Left cardiac atrium (tissue), 4 donors: ENCODE data around the gene PRUNE2. TPM values are rescaled to one million over a fixed set of nuclear protein-coding genes. Genes with fewer than 3 reads are reported as not detected.

Experiments
- ATAC-seq, 2 donors: fragments of 200-7000 bp; cut with Tn5 transposase; one replicate each; pipeline ENCODE4 v1.9.1; 2020; ENCODE audit warnings: mild to moderate bottlenecking in 2 of 2, moderate library complexity in 2 of 2
- DNase-seq: peaks from one replicate; pipeline ENCODE4 v3.0.0-alpha.2; 2020
- intact Hi-C, 2 donors: fragments of 100-400 bp; cut with DNase I; formaldehyde crosslinking; loops; one replicate each; pipeline versions ENCODE4 v1.14.1 to v1.15.1; 2022 to 2023
- total RNA-seq, 2 donors: library from RNA; stranded (reverse); fragmentation: NEBNext Ultra II Directional; extraction: Animal tissue kit (Norgen Biotek cat#: 25700); gene quantifications; one replicate each; pipeline ENCODE4 v1.2.1, GENCODE V29; 2021
- donor health status: DM: no; HTN: yes; CAD: no.
- donor health status: DM: no; HTN: yes; CAD: no; lungs with severe emphysema.
- donor health status: DM: yes; HTN: yes; CAD: no.
- donor health status: Dilated cardiomyopathy.

The PRUNE2 gene
- total RNA-seq, 2 donors from 2014 or later: 33.1 to 37.5 TPM

DNA sequence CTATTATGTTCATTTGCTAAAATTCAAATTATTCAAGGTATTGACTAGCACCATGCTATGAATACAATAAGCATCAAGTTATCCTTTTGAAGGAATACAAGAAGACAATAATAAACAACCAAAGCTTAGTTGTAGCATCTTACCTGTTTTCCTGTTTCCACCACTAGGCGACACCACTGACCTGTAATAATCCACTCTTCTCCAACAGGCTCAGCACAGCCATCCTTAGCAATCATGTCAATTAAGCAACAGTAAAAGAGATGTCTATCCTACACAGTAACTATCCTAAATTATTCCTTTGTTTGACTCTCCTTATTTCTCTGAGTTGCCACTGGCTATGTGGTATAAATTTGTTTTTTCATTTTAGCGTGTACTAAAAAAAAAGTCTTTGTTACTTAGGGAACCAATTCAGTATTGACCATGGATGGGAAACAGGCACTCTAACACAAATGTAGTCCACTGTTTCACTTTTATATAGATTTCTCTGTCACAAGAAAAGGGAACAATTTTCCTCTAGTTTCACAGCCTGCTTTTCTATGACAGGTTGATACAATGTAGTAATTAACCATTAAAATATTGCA lies 95.4 kb downstream of the PRUNE2 start:
- ATAC-seq (peak in 1 of 2 donors; percentile 86), DNase-seq (peak; percentile 29)
- intact Hi-C loops: loop anchor here in 1 of 2 donors (5.0 kb wide), 1 partner anchor 342 kb away; no protein-coding TSS in a partner anchor

DNA sequence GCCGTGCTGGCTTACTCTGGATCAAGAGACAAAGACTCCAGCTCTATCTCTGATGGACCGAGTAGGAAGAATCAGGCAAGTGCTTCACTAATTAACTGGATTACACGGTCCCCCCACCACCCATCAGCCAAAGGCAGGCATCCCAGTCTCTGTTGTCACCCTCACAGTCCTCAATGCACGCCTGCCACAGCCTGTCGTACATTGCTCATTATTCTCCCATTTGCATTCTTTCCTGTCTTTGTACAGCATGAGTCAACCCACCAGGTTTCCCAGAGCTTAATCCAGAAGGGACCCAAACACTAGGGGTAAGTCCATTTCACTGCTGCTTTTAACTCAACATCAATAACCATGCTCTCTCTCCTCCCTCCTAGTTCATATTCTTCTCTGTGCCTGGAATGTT lies 97.3 kb downstream of the PRUNE2 start:
- DNase-seq: no peak
- ATAC-seq: no peak
- intact Hi-C loops: no loop called here

DNA sequence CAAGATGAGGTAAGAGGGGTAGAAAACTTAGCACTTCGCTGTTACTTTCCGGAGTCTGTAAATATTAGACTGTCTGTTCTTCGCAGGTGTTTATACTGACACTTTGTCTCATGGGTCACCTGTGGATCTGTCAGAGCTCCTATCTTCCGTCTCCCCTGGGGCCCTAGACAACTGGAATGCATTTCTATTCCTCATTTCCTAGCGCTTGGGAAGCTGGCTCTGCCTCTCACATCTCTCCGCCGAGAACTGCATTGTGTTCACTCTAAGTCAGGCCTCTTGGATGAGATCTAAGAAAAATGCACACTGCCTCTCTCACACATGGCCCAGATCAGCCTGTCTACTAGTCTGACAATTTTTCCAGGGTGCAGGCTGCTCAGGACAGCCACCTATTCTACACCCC lies 102.2 kb downstream of the PRUNE2 start:
- intact Hi-C loops: no loop called here
- ATAC-seq: no peak
- no peak for DNase-seq

DNA sequence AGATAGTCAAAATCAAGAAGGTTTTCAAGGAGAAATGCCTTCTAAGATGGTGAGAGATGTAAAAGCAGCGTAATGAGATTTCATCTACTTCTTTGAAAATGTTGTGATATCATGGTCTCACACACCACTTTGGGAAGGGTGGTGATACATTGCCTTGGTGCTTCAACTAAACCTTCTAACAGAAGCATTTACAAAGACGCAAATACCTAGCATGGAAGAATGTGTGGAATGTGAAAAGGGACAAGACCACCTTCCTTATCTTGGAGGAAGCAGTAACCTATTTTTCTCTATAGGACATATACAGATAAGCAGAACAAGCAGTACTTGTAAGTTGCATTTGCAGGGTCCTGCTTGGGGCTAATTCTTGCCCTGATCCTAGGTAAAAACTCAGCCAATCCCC lies 102.8 kb downstream of the PRUNE2 start:
- ATAC-seq (no peak), DNase-seq (no peak)
- intact Hi-C loops: no loop called here

DNA sequence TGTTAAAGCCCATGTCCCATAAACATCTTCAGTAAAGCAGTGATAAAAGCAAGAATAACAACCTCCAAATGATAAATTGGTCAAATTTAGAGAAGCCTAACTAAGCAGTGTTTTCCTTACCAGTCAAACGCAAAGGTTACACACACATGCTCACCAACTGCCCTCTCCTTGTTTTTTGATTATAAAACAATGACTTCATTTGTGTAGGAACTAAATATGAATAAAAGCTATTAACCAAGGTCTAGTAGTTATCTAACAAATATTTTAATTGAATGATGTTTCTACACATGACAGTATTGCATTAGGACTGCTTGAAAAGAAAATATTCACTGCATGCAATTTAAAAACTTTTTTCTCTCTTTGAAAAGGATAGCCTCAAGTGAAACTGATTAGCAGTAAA lies 105.0 kb downstream of the PRUNE2 start:
- intact Hi-C loops: no loop called here
- ATAC-seq (no peak), DNase-seq (no peak)

DNA sequence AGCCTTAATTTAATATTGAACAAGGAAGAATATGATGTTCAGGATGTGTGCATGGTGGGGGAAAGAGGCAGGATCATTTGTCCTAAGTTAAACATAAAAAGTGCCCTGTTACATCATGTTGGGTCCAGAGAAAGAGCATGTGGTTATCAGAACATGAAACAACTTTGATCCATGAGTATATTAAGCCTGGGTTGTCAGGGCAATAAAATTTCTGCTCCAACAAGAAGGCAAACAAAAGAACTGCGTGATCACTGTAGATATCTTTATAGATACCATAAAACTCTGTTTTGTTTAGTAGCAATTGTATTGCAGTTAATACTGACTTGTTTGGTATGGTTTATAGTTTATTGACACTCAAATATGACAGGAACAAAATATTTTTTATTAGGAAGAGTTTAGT lies 106.4 kb downstream of the PRUNE2 start:
- DNase-seq: no peak
- ATAC-seq: no peak
- intact Hi-C loops: no loop called here

DNA sequence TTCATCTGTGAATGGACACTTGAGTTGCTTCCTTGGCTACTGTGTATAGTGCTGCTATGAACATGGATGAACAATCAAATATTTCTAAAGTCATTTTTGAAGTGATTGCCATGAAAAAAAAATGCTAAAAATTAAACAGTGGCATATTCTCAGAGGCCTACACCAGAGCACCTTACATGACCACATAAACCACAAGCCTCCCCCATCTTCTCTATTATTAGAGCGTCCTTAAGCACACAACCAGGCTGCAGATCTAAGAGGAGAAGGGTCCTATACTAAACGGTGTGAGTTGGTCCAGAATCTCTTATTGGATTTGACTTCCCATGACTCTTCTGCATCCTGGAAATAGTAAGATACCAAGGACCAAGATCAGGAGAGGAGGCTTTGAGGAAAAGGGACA lies 107.4 kb downstream of the PRUNE2 start:
- intact Hi-C loops: no loop called here
- ATAC-seq: no peak
- DNase-seq: no peak

DNA sequence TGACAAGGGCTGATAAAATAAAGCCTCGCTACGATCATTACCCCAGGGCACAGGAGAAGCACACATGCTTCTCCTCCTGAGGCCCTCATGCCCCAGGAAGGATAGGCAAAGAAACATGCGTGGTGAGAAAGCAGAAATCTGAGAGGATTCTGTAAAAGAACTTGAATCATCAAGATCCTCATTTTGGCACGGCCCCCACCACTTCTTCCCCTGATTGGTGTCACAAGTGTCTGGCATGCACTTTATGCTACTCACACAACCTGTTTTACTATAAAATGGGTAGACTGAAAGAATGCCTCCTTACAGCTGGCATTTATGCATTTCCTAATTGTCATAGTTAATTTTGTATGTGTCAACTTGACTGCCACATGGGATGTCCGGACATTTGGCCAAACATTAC lies 109.6 kb downstream of the PRUNE2 start:
- ATAC-seq (no peak), DNase-seq (no peak)
- intact Hi-C loops: no loop called here

DNA sequence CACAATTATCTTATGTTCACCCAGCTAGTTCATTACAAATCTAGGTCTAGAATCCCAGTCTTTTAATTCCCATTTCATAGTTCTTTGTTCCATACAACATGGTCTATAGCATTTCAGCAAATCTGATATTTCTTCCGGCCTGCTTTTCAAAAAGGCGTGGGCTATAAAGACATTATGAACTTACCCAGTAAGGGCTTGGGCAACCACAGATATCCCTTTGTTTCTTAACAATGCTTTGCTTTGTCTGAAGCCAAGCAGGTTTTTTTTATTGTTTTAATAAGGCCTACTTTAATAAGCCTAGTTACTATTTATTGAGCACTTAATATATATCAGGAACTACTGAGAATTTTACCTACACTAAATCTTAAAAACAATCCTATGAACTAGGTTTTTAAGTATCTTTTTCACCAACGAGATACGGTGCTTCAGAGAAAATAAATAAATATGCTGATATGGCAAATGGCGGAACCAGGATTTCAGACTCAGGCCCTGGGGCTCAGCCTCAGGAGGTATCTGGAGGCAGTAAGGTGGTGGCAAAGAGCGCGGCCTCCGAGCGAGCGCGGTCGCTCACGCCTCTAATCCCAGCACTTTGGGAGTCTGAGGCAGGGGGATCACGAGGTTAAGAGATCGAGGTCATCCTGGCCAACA lies 112.0 kb downstream of the PRUNE2 start:
- ATAC-seq (no peak), DNase-seq (no peak)
- intact Hi-C loops: no loop called here

DNA sequence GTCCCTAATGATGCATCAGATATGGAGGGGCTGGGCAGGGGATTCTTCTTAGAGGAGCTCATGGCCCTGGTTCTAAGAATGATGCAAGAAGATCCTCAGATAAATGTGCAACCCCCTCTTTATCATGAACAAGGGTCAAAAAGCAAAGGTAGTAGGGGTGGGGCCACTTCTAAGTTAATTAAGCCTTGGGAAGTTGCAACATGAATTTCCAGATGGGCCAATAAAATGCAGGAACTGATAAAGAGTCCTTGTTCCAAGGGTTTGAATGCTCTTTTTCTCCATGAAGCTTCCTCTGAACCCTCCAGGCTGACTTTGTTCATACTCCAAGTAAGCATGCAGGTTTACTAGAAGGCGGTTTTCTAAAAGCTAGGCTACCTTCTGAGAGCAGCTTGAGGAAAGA lies 116.1 kb downstream of the PRUNE2 start:
- ATAC-seq (no peak), DNase-seq (no peak)
- intact Hi-C loops: no loop called here

DNA sequence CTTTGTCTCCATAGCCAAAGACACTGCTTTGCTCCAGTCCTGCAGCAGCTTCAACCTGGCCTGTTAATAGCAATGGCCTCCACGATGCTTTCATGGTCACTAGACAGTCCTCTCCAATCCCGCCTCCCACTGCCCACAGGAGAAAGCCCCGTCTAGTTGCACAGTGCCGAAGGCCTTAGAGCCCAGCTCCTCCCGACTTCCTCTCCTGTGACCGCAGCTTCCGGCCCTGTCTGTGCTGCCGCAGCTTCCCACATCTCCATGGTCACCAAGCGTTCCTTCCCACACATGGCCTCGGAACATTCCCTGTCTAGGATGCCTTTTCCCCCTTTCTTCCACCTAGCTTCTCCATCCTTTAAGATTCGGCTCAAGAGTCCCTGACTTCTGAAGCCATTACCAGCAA lies 118.2 kb downstream of the PRUNE2 start:
- intact Hi-C loops: no loop called here
- no peak for DNase-seq
- ATAC-seq: no peak

DNA sequence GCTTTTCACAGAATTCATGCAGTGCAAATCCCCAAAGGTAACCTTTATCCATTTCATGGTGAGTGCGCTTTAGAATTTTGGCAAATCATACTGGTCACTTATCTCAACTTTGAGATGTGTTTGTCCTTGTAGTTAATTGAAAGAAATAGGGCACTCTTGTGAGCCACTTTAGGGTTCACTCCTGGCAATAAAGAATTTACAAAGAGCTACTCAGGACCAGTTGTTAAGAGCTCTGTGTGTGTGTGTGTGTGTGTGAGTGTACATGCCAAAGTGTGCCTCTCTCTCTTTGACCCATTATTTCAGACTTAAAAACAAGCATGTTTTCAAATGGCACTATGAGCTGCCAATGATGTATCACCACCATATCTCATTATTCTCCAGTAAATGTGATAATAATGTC lies 120.4 kb downstream of the PRUNE2 start:
- intact Hi-C loops: no loop called here
- DNase-seq: no peak
- no peak for ATAC-seq

DNA sequence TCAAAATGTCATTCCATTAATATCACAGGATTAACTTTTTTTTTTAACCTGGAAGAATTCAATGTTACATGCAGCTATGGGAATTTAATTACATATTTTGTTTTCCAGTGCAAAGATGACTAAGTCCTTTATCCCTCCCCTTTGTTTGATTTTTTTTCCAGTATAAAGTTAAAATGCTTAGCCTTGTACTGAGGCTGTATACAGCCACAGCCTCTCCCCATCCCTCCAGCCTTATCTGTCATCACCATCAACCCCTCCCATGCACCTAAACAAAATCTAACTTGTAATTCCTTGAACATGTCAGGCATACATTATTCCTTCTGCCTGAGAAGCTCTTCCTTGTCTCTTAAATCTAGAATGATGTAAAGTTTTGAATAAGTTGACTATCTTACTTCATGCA lies 121.0 kb downstream of the PRUNE2 start:
- DNase-seq (no peak), ATAC-seq (no peak)
- intact Hi-C loops: no loop called here

DNA sequence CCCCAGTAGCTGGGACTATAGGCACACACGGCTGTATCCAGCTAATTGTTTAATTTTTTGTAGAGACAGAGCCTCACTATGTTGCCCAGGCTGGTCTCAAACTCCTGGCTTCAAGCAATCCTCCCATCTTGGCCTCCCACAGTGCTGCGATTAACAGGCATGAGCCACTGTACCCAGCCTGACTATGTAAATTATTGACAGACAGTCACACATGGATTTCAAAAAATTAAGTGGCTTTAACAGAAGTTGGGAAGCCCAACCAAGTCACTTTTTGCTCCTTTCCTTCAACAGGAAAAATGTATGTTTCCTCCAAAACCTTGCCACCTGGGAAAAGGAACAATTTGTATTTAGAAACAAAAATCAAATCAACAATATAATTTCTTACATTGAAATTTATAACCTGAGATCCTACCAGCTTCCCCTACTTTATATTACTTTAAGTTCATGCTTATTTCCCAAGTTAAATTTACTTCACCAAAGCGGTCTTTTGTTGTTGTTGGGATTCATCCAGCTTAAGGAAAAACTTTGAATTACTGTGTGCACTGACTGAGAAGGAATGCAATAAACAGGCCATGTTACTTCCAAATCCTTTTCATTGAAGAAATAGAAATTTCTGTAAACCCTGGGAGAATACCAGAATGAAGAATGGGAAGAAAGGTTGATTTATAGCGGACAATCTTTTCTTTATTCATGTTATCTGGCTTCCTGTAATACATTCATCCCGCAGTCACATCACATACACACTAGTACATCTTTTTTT lies 133.0 kb downstream of the PRUNE2 start:
- ATAC-seq (no peak), DNase-seq (no peak)
- intact Hi-C loops: no loop called here

DNA sequence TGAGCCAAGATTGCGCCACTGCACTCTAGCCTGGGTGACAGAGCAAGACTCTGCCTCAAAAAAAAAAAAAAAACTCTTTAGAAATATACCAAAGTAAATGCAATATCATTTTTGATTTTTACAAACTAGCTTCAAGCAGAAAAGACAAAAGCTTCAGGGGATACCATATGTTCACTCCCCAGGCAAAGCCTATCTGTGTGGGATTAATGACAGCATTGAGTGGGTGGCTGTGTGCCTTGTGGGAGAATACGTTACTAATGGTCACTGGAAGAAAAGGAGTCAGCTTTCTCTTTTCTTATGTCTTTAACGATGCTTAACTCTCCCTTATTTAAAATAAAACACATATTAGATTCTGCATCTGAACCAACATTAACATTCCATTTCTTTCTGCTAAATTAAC lies 139.8 kb downstream of the PRUNE2 start:
- DNase-seq (no peak), ATAC-seq (no peak)
- intact Hi-C loops: no loop called here

DNA sequence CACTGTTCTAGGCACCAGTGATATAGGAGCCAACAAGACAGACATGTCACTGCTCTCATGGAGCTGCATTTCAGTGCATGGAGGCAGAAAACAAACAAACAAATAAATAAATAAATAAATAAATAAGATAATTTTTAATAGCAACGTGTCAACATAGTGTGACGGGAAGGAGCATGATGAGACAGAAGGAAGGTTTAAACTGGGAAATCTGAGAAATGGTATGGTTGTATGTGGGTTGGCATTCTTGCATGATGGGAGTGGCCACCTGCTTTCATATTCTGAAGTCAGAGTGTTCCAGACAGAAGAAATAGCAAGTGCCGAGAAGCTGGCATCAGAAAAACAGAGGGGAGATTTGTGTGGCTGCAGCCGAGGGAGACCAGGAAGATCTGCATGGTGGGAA lies 141.8 kb downstream of the PRUNE2 start, which contains the start of gene PCA3:
PCA3 (plus strand) TSS at position 301 of the 400 bp plus-strand sequence.
- ATAC-seq: no peak
- intact Hi-C loops: no loop called here
- DNase-seq: no peak

DNA sequence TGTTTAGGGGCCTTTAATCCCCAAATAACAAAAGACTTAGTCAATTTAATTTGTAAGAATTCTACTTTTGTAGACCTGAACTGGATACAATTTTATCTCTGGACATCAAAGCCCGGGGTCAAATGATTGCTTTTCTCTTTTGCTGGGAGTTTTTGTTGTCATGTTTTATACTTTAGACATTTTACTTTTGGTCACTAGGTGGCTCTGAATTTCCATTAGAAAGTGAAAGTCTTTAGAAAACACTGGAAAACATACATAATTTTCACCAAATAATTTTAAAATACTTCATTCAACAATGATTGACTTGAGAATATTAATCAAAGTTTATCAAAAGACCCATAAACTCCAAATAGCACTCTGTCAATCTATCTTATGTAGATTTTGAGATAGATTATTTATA lies 144.5 kb downstream of the PRUNE2 start:
- no peak for ATAC-seq

DNA sequence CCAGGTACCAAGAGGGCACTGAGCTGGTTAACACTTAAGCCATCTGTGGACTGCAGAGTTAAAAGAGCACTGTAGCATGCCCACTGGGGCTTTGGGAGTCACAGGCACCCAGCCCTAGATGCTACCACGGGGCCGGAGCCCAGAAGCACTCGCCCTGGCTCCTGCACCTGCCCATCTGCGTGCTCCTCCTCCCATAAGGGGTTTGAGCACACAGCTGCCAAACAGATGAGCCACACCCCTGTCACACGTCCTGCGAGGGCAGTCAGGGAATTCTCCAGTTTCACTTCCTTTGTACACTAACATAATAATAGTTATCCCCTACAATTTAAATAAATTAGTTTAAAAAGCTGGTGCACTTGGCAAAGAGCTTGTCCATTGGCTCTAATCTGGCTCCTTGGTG lies 146.2 kb downstream of the PRUNE2 start:
- DNase-seq (no peak), ATAC-seq (no peak)
- intact Hi-C loops: no loop called here

More for the DNA sequence above, 144.5 kb downstream of the PRUNE2 start:
- intact Hi-C loops: no loop called here
- no peak for DNase-seq

DNA sequence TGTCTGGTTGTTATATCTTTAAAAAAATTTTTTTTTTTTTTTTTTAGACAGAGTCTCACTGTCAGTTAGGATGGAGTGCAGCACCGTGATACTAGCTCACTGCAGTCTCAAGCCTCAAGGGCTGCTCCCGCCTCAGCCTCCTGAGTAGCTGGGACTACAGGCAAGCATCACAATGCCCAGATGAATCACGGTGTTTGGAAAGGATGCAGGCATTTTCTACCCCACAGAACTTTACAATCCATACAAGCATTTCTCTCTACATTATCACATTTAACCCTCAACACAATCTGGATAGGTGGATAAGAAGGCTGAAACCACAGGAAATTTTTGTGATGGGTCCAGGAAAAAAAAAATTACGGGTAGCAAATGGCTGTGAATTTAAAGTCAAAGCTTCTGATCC lies 147.4 kb downstream of the PRUNE2 start:
- no peak for ATAC-seq
- intact Hi-C loops: no loop called here
- no peak for DNase-seq

DNA sequence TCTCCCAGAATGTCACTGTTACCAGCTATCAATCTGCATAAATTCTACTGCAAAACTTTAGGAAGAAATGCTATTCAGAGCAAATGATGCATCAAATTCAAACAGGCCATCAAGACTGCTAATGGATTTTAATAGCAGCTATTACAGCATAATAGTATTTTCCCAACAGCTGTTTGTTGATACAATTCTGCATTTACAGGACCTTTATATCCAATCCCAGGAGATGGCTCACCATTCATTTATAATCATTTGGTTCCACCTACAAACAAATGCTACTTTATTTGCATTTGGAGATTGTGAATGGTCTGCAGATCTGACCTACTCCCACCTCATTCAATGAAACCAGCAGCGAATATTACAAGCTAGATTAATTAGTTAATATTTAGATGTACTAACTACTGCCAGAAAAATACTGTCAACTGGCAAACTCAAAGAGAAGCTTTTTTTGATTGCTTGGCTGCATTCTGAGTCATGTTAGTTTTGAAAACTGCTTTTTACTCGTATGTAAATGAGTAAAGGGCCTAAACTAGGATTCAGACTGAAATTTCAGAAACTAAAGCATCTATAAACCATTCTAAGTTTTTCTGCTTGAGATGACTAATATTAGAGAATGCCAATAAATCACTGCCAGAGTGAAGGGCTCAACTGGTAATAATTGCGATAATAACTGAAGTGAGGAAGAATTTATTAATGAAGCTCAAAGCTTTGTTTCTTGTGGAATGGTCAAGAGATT lies 148.8 kb downstream of the PRUNE2 start:
- no peak for DNase-seq
- intact Hi-C loops: no loop called here
- ATAC-seq: no peak
